HepG2 (cell line): ENCODE results near the gene RTN3. TPM values are rescaled to one million over a fixed set of nuclear protein-coding genes. Genes with fewer than 3 reads are reported as not detected.

Experiments
- CAMTA2 ChIP-seq: sonication (generic); formaldehyde crosslinking; IDR thresholded peaks from 2 replicates; pipeline ENCODE4 v1.4.0; 2020; ENCODE audit warnings: mild to moderate bottlenecking, missing genetic modification reagents, borderline replicate concordance
- CEBPG ChIP-seq: IDR thresholded peaks from 2 replicates; pipeline ENCODE4 v1.6.1; 2016
- ELF1 ChIP-seq: sonication (generic); formaldehyde crosslinking; IDR thresholded peaks from 2 replicates; pipeline ENCODE4 v1.4.0; 2020; ENCODE audit warnings: missing genetic modification reagents
- HNF4A ChIP-seq: sonication (generic); formaldehyde crosslinking; IDR thresholded peaks from 2 replicates; pipeline ENCODE4 v1.4.0; 2020; ENCODE audit warnings: missing genetic modification reagents
- HNF4G ChIP-seq, 2 experiments: sonication (generic) in 1 of 2; formaldehyde crosslinking in 1 of 2; IDR thresholded peaks; 2 replicates each; pipeline versions ENCODE4 v1.4.0 to v1.6.1; 2011 to 2020; ENCODE audit warnings: borderline replicate concordance in 2 of 2, low read depth in 2 of 2, mild to moderate bottlenecking in 2 of 2, low read length in 1 of 2, missing genetic modification reagents in 1 of 2, moderate library complexity in 1 of 2
- MEIS2 ChIP-seq: sonication (generic); formaldehyde crosslinking; IDR thresholded peaks from 2 replicates; pipeline ENCODE4 v1.9.0; 2021; ENCODE audit warnings: mild to moderate bottlenecking, missing genetic modification reagents
- NFIC ChIP-seq: IDR thresholded peaks from 2 replicates; pipeline ENCODE4 v1.6.1; 2012; ENCODE audit warnings: mild to moderate bottlenecking, low read length, inconsistent platforms
- PHF8 ChIP-seq: sonication (generic); formaldehyde crosslinking; IDR thresholded peaks from 2 replicates; pipeline ENCODE4 v1.5.0; 2020; ENCODE audit warnings: missing genetic modification reagents
- POLR2AphosphoS5 ChIP-seq: IDR thresholded peaks from 2 replicates; pipeline ENCODE4 v1.6.1; 2012; ENCODE audit warnings: low read depth, low read length
- RARA ChIP-seq: IDR thresholded peaks from 2 replicates; pipeline ENCODE4 v1.6.1; 2016; ENCODE audit warnings: missing genetic modification reagents, missing compliant biosample characterization
- SOX6 ChIP-seq, 2 experiments: fragments of 450-650 bp in 1 of 2; sonication (generic) in 1 of 2; formaldehyde crosslinking in 1 of 2; IDR thresholded peaks; 2 replicates each; pipeline versions ENCODE4 v1.4.0 to v1.6.1; 2017 to 2020; ENCODE audit warnings: antibody characterized with exemption in 1 of 2, mild to moderate bottlenecking in 1 of 2, missing genetic modification reagents in 1 of 2
- TARDBP ChIP-seq: sonication (generic); formaldehyde crosslinking; IDR thresholded peaks from 2 replicates; pipeline ENCODE4 v1.8.0; 2022; ENCODE audit warnings: mild to moderate bottlenecking, missing genetic modification reagents
- ZBTB7B ChIP-seq: sonication (generic); formaldehyde crosslinking; IDR thresholded peaks from 2 replicates; pipeline ENCODE4 v1.4.0; 2020; ENCODE audit warnings: missing genetic modification reagents
- ZMYM3 ChIP-seq: sonication (generic); formaldehyde crosslinking; IDR thresholded peaks from 2 replicates; pipeline ENCODE4 v1.5.1; 2020; ENCODE audit warnings: mild to moderate bottlenecking, missing genetic modification reagents
- ZNF260 ChIP-seq: sonication (generic); formaldehyde crosslinking; IDR thresholded peaks from 2 replicates; pipeline ENCODE4 v1.4.0; 2020; ENCODE audit warnings: missing genetic modification reagents, low read depth, mild to moderate bottlenecking, borderline replicate concordance
- ZNF292 ChIP-seq: sonication (generic); formaldehyde crosslinking; IDR thresholded peaks from 2 replicates; pipeline ENCODE4 v1.8.1; 2022; ENCODE audit warnings: mild to moderate bottlenecking, low read depth, missing genetic modification reagents, borderline replicate concordance
- ZNF687 ChIP-seq: sonication (generic); formaldehyde crosslinking; IDR thresholded peaks from 2 replicates; pipeline ENCODE4 v1.5.1; 2020; ENCODE audit warnings: mild to moderate bottlenecking, missing genetic modification reagents, moderate library complexity
- polyA plus RNA-seq, 8 experiments: library from polyadenylated mRNA; depleted of rRNA in 3 of 8; stranded (reverse) in 7 of 8; unstranded in 1 of 8; fragments of >200 nt; fragmentation: Illumina TruSeq in 4 of 8; extraction: Trizol in 4 of 8; gene quantifications; 2 replicates each; pipeline versions ENCODE4 v1.2.1 to v1.2.3, GENCODE V29; 2011 to 2016; ENCODE audit warnings: low read depth in 4 of 8, missing spikeins in 1 of 8, mixed read lengths in 1 of 8; ENCODE audit not compliant: insufficient read depth in 1 of 8
- total RNA-seq, 5 experiments: library from RNA; depleted of rRNA; stranded (reverse); fragments of >200 nt; fragmentation: Illumina TruSeq; extraction: Trizol; gene quantifications; 2 replicates each; pipeline ENCODE4 v1.2.3, GENCODE V29; 2016; ENCODE audit warnings: low read depth in 1 of 5
- TF ChIP-seq, protein P1 (sequence below): sonication (generic); formaldehyde crosslinking; IDR thresholded peaks from 2 replicates; pipeline ENCODE4 v1.4.0; 2020; ENCODE audit warnings: missing genetic modification reagents

RTN3 gene
- total and polyA plus RNA-seq, 2 of the 13 experiments (the other 11 are each of a cell fraction or from before 2014, with no cell fraction given), result 32.2 to 41.1 TPM

- TF ChIP-seq PHF8 (CRISPR knock-in tag), result 0 out of 2 replicates have a peak, but pooled peaks have one; percentile 21
- no peak for TF ChIP-seq NFIC
- TF ChIP-seq CAMTA2, result no peak
- peak; percentile 63 for TF ChIP-seq HNF4A (CRISPR knock-in tag)
- TF ChIP-seq ZNF687 (CRISPR knock-in tag), result peak; percentile 20; the same call in 1 of the 2 replicates
- TF ChIP-seq ZBTB7B (CRISPR knock-in tag), result peak; percentile 42; the same call in 1 of the 2 replicates
- TF ChIP-seq TARDBP, result no peak
- peak; percentile 41; the same call in 1 of the 2 replicates for TF ChIP-seq ZNF292
- TF ChIP-seq ELF1 (CRISPR knock-in tag), result peak; percentile 38; the same call in 1 of the 2 replicates
- no peak for TF ChIP-seq SOX6 (IDR thresholded peaks at IDR 0.05)
- TF ChIP-seq SOX6 (CRISPR knock-in tag; IDR thresholded peaks at IDR 0.05), result 0 out of 2 replicates have a peak, but pooled peaks have one; percentile 15
- TF ChIP-seq RARA (CRISPR knock-in tag), result 0 out of 2 replicates have a peak, but pooled peaks have one; percentile 11
- TF ChIP-seq ZNF260 (CRISPR knock-in tag), result no peak
- TF ChIP-seq HNF4G (IDR thresholded peaks at IDR 0.05; ENCODE audit: borderline replicate concordance, low read depth, low read length), result no peak
- TF ChIP-seq HNF4G (CRISPR knock-in tag; IDR thresholded peaks at IDR 0.05; ENCODE audit: borderline replicate concordance, low read depth), result no peak
- TF ChIP-seq CEBPG (CRISPR knock-in tag), result 0 out of 2 replicates have a peak, but pooled peaks have one; percentile 19
- TF ChIP-seq, protein P1, sequence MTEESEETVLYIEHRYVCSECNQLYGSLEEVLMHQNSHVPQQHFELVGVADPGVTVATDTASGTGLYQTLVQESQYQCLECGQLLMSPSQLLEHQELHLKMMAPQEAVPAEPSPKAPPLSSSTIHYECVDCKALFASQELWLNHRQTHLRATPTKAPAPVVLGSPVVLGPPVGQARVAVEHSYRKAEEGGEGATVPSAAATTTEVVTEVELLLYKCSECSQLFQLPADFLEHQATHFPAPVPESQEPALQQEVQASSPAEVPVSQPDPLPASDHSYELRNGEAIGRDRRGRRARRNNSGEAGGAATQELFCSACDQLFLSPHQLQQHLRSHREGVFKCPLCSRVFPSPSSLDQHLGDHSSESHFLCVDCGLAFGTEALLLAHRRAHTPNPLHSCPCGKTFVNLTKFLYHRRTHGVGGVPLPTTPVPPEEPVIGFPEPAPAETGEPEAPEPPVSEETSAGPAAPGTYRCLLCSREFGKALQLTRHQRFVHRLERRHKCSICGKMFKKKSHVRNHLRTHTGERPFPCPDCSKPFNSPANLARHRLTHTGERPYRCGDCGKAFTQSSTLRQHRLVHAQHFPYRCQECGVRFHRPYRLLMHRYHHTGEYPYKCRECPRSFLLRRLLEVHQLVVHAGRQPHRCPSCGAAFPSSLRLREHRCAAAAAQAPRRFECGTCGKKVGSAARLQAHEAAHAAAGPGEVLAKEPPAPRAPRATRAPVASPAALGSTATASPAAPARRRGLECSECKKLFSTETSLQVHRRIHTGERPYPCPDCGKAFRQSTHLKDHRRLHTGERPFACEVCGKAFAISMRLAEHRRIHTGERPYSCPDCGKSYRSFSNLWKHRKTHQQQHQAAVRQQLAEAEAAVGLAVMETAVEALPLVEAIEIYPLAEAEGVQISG (CRISPR knock-in tag), result 0 out of 2 replicates have a peak, but pooled peaks have one; percentile 20
- TF ChIP-seq ZMYM3, result peak; percentile 35; the same call in 1 of the 2 replicates
- peak; percentile 37; the same call in 1 of the 2 replicates for TF ChIP-seq POLR2AphosphoS5
- TF ChIP-seq MEIS2 (CRISPR knock-in tag), result no peak
- TF ChIP-seq, all 625 proteins: peak for 27
Measured at GRCh38 chr11:63783925-63784592, 102.8 kb downstream of the RTN3 start (continued).
